ENCODE data around the gene LRRC17.
A peak's percentile ranks its signal among the peaks of the same experiment; 100 is the strongest.

The LRRC17 gene, protein sequence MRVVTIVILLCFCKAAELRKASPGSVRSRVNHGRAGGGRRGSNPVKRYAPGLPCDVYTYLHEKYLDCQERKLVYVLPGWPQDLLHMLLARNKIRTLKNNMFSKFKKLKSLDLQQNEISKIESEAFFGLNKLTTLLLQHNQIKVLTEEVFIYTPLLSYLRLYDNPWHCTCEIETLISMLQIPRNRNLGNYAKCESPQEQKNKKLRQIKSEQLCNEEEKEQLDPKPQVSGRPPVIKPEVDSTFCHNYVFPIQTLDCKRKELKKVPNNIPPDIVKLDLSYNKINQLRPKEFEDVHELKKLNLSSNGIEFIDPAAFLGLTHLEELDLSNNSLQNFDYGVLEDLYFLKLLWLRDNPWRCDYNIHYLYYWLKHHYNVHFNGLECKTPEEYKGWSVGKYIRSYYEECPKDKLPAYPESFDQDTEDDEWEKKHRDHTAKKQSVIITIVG

DNA sequence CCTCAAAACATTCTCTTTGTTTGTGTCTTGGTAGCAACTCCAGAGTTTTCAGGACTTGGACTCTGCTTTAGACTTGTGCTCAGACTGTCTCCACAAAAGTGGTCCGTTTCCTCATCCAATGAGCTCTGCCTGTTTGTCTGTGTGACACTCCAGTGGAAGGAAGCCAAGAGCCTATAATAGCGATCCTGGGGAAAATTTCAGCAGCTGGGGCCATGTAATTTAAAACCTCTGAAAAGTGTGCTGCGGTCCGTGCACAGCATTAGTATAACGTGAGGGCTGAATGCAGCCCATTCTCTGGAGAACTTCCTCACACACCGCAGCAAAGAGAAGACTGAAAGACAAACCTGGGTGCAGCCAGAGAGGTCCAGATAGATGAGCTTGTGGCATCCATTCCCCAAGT is at the start of gene LRRC17:
LRRC17 (plus strand) TSS at position 259 of the 400 bp plus-strand sequence. CDS start 20,914 bp downstream, outside the sequence.
- no peak for DNase-seq (ENCODE audit: low spot score)

DNA sequence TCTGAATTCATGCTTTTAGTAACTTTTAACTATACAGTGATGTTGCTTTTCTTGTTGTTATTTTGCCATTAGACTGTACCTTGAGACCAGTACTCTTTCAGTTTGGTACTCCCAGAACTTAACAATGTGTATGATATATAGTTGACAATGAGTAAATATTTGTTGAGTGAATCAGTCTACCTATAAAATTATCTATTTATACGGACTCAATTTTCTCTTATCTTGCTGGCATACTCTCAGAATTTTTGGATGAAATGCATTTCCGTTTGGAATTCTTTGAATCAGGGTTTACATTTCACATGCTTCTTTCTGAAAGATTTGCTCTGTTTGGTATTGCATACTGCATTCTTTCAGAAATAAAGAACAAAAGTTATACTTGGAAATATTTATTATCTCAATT is 47.8 kb upstream of the LRRC17 start:
- no peak for DNase-seq (ENCODE audit: low spot score)

DNA sequence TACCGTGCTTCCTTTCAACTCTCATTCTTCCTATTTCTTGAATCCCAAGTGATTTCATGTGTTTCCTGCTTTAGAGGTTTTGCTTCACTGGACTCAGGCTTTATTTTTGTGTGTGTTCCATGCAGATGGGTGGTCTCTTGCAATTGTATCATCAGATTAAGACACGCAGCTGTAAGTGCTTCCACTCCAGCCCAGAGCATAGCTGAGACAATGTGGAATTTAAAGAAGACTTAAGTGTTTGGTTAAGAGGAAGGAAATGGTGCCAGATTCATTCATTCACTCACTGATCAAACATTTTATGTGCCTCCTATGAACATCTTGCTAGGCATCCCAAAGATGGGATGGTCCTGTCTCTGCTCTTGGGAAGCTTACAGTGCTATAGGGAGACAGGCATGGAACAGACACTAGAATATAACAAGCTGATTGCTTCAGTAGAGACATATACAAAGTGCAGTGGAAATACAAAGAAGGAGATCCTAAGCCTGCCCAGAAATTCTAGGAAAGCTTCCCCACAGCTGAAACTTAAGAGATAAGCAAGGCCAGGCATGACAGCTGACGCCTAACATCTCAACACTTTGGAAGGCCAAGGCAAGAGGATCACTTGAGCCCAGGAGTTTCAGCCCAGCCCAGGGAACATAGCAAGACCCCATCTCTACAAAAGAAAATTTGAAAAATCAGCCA is 46.1 kb upstream of the LRRC17 start:
- DNase-seq (ENCODE audit: low spot score): no peak

DNA sequence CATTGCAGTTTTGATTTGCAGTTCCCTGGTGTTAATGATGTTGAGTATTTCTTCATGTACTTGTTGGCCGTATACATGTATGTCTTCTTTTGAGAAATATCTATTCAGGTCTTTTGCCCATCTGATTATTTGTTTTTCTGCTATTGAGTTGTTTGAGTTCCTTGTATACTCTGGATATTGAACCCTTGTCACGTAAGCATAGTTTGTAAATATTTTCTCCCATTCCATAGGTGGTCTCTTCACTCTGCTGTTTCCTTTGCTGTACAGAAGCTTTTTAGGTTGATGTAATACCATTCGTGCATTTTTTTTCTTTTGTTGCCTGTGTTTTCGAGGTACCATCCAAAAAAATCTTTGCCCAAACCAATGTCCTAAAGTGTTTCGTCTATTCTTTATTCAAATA is 43.6 kb upstream of the LRRC17 start:
- DNase-seq (ENCODE audit: low spot score): no peak

DNA sequence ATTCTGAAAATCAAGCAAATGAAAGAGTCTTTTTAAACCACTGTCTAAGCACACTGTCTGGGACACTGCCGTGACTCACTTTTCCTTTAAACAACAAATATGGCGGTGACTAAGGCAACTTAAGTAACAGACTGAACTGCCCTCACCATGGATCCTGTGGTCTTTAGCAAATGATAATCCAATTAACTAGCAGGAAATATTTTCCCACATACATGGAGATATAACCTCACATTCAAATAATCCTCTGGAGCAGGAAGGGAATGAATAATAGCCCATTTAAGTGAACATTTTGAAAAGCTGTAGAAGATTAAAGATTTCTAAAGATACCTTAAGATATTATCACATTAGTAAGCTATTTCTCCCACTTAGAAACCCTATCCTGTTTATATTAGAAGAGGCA is 40.3 kb upstream of the LRRC17 start:
- DNase-seq (ENCODE audit: low spot score): no peak

DNA sequence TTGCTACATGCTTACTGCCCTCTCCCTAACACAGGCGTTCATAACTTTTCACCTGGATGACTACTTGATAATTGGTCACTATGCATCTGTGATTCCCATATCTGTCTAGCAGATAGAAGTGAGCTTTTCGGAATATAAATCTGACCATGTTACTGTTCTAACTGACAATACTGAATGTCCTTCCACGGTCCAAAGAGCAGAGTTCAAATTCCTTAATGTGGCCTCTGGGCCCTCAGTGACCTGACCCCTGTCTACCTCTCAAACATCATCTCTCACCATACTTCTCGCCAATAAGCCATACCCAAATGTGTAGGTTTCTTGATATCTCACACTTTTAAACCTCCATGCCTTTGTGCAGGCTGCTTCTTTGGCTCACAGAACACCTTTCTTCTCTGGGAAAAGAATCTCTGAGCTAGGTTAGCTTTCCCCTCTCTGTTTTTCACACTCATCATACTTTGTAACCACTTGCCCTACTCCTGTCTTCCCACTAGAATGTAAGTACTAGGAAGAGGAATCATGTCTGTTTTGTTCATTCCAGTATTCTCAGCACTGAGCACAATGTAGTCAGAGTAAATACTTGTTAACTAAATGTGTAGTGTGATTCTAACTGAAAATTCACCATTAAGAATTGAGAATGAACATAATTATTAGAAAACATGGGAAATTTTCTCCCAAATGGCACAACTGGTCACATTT is 39.2 kb upstream of the LRRC17 start:
- DNase-seq (ENCODE audit: low spot score): no peak

DNA sequence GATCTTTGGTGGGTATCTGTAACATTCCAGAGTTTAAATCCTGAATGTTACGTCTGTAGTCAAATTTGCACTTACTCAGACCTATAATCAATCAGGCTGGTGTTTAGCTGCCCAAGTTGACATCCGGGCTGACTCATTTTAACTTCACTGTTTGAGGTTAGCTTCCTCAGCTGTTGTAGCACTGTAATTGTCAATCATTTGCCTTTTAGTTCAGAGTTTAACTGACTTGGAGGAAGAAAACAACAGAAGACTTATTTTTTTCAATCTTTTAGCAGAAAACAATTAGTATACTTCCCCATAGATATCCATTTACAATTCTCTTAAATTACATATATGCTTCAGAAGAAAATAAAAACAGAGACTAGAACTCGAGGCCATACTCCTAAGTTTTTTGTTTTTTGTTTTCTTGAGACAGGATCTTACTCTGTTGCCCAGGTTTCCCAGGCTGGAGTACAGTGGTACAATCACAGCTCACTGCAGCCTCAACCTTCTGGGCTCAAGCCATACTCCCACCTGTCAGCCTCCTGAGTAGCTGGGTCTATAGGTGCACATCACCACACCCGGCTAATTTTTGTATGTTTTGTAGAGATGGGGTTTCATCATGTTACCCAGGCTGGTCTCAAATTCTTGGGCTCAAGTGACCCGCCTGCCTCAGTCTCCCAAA is 38.5 kb upstream of the LRRC17 start:
- DNase-seq (ENCODE audit: low spot score): peak; percentile 79

DNA sequence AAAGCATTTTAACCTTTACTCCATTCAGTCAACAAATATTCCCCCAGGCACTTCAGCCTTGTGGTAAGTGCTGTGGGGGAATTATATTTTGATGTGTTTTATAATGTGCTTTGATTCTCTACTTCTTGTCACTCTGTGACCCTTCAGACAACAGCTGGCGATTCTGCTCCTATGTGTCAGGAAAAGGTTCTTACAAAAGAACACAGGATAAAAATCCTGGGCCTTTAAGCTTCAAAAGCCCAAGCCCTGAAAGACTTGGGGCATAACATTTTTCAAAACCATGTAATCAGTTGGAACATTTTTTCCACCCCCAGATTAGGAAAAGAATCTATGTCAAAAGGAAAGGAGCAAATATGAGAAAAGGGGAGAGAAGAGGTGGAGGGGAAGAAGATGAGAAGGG is 37.8 kb upstream of the LRRC17 start:
- DNase-seq (ENCODE audit: low spot score): no peak

DNA sequence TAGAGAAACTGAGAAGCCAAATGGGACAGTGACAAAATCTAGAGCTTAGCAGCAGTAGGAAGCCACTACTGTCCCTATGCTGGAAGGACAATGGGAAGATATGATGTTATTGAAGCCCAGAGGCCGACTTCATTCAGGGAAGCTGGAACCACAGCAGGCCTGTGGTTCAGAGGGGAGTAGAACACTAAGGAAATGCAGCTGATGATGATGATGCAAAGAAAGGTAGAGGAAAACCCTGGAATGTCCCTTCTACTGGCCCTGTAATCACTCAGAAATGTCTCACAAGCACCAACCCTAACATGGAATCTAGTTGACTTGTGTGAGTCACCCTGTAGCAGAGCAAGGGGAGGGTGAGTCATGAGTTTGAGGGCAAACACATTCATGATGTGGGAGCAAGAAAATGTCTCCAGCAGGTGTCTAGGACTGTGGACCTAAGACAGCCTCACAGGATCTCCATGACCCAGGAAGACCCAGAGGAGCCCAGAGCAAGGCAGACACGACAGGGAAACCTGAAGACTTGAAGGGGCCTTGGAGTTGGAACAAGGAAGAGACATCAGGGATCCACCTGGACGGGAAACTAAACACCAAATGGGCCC is 37.0 kb upstream of the LRRC17 start:
- DNase-seq (ENCODE audit: low spot score): peak; percentile 64

DNA sequence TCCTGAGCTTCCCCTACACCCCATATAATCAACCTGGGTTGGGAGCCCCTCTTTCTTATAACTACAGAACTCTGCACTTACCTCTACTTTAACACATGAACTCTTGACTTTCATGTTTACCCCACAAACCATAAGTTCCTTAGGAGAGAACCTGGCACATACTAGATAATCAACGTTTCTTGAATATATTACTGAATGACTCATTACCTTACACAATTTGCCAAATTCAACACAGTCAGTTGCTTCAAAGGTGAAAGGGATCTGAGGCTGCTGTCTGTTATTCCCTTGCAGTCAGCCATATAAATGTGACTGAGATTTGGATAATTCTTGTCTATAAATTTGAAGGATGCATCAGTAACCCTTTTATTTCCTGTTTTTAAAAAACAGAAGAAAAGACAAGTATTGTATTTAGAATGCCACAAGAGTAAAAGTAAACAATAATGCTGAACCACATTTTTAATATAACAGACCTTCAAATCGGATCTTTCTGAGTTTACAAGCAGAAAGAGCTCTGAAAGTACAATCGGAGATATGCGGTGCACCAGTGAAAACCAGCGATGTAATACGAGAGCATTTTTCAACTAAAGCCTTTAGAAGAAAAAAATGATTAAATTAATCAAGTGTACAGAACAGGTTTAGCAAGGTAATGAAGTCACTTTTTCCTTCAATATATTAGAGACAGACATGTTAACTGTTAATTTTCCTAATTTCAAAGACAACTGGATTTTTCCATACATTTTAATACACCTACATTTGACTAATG is 29.5 kb upstream of the LRRC17 start:
- no peak for DNase-seq (ENCODE audit: low spot score)

DNA sequence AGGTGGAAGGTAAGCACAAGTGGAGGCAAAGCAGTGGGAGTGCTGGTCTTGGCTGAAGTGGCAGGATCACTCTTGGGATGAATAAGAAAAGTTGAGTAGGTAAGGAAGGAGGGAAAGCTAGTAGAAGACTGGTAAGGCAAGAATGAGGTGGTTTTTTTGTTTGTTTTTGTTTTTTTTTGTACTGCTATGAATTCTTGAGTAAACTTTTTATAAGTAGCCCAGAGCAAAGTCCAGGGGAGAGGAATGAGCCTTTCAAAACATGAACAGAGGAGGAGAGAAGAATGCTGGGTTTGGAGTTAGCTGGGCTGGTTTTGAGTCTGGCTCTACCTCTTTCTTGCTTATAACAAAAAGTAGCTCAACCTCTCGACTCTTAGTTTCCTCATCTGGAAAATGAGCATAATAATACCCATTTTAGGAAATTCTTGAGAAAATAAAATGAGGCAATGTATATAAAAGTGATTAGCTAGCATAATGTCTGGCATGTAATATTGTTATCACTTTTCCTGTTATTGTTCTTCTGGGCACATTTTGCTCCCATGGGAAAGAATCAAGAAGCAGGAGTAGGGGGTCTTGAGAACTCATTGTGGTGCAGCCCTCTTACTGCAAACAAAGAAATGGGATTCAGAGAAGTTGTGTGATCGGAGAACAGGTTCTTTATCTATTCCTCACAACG is 24.1 kb upstream of the LRRC17 start:
- no peak for DNase-seq (ENCODE audit: low spot score)

DNA sequence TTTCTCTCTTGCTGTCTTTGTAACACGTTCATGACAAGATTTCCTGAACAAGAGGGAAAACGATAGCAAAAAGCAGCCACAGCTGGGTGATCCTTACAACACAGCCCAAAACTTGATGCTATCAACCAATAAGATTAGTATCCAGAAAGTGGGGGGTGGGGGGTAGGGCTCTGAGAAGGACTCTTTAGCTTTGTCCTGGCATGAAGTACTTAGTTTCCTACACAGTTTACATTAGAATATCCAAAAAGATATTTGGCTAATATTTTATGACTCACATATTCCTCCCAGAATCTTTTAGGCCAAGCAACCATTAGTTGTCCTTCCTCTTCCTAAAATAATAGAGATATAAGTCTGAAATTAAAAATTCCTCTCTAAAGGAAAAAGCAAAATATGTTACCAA is 22.9 kb upstream of the LRRC17 start:
- DNase-seq (ENCODE audit: low spot score): no peak

DNA sequence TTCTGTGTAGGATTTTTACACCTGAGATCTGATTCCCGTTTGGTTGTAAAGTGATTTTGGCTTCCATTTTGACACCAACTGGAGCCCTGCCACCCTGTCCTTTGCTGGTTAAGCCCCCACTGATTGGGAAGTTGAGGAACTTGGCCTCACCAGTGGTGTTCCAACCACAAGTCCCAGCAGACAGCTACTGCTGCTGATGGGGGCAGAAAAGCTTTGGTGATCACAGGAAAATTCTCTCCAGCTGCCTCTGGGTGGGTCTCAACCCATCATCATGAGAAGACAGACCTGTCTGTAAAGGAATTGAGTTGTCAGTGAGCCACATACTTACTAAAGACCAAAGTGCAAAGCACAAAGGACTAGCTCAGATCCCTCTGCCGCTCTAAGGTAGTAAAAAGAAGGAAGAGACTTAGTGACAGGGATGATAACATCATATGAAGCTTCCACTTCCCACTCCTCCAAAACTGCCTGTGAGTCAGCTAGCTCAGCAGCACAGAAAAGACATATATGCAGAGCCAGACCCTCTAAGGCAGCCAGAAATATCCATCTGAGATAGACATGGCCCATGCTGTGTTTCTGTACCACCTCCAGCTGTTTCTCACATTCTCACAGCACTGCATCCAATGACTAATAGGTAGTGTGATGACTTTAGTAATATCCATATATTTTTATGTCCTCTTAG is 22.4 kb upstream of the LRRC17 start:
- no peak for DNase-seq (ENCODE audit: low spot score)

DNA sequence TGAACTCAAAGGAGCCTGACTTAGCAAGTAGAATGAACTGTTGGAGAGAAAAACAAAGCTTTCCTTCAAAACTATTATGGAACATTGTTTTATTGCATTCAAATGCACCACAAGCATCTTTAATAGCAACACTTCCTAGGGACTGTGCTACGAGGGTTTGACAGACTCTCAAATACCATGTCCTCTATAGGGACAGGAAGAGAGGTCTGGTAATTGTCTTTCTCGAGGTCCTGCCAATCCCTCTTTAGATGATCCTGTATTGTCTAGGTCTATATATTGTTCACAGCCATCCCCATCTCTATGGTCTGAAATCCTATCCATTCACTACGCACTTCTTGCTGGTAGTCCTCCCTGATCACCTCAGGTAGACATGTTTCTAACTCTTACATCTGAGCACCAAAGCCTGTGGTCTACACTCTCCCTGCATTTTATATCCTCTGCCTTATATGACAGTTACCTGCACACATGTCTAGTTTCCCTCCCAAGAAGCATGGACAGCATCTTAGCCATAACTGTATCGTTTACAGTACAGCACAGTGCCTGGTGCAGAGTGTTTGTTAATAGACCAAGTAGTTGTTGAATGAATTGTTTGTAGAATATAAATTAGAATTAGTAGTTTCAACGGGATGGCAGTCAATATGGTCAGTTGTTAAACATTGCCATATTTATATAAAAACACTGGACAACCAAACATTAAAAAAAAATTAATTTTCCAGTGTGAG is 21.7 kb upstream of the LRRC17 start:
- no peak for DNase-seq (ENCODE audit: low spot score)

DNA sequence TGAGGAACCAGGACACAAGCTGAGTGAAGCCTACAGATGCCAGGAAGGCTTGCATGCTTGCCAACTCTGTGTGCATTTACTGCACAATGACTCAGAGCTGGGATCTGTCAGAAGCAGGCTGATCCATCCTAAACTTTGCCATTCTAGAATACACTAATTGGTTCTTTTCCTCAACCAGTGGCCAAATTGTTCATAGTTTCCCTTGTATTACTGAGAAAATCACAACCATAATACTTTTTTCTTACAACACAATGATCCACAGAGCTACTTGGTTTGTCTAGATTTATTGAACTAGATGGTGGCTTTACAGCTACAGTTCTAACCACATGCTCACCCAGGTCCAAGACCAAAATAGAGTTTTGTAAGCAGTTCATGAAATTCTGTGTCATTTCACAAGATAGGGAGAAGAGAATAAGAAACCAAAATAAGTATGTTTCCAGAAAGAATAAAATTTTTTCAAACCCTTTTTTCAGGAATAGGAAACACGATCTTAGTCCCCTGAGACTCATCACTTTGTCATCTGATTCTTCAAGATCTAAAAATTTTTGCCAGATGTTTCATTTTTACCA is 21.0 kb upstream of the LRRC17 start:
- DNase-seq (ENCODE audit: low spot score): no peak

DNA sequence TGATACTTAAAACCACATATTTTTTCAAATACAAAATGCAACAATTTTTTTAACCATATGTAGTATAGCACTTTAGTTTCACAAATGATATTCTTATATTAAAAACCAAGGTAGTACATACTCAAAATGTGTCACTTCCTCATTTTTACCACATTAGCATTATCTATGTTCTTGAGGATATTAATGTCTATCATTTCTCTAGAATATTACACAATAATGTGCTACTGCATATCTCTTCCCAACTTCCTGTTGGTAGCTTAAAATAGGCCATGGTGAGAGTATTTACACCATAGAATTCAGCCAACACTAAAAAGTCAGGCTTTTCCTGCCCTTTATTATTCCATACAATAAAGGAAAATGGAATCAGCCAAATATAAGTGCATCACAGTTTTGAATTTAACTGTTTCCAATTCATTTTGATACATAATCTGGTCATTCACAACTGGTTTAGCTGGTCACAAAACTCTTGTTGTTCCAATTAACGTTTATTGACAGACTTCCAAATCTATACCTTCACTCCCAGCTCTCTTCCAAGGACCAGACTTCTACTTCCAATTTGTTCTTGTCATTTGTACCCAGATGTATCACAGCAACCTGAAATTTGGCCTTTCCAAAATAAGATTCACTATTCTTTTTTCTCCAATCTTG is 20.0 kb upstream of the LRRC17 start:
- DNase-seq (ENCODE audit: low spot score): no peak

DNA sequence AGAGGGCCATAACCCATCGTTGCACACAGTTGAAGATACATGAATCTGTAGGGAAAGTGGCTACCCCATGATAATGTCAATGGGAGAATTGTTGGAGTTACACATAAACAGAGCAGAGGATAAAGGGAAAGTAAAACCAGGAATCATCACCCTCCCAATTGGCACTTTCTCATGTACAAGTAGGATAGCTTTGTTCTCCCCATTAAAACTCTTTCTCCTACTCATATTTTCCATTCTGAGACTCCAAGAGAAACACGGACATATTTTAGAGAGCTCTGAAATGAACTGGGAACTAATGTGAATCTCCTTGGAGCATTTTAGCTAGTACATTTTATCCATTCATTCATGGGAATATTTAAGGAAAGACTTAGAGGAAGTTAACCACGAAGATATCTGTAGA is 17.2 kb upstream of the LRRC17 start:
- DNase-seq (ENCODE audit: low spot score): no peak

DNA sequence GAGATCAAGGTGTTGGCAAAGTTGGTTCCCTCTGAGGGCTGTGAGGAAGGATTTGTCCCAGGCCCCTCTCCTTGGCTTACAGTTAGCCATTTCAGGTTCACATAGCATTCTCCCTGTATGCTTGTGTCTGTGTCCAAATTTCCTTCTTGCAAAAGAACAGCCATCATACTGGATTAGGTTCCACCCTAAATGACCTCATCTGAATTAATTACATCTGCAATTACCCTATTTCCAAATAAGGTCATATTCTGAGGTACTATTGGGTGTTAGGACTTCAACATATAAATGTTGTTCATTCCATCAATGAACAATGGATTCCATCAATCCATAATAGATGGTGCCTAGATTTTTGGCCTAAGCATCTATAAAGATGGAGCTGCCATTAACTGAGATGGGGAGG is 16.2 kb upstream of the LRRC17 start:
- DNase-seq (ENCODE audit: low spot score): no peak

DNA sequence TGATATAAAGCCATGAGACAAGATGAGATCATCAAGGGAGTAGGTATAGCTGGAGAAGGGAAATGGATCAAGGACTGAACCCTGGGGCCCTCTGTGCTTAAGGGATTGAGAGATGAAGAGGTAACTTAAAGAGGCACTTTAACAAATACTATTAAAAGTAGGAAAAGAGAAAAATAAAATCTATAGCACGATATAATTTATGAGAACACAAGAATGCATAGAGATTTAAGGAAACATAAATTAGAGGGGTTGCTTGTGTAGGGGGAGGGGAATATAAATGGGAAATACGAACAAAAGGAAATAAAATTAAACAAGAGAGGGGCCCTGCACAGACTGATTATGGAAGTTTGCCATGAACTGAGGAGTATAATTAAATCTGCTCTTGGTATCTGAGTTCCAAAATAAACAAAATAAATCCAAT is 15.6 kb upstream of the LRRC17 start:
- DNase-seq (ENCODE audit: low spot score): no peak
